Measurements from ENCODE around the gene ELOVL1.
"Not testable (repeated sequence)": the region's sequence is repeated elsewhere in the genome, so short reads cannot be mapped to it uniquely, and the experiment has no call there.

The ELOVL1 gene

GRCh38 chr1:43367904-43368645 is at the start of gene ELOVL1:
Gene ELOVL1 (minus strand): TSS chr1:43368011. CDS start chr1:43365609, 2,402 bp downstream.
- DNase-seq = peak; percentile 86

GRCh38 chr1:43415901-43416300 is 48.1 kb upstream of the ELOVL1 start:
- DNase-seq = no peak

GRCh38 chr1:43414634-43415223 is 46.9 kb upstream of the ELOVL1 start:
- peak; percentile 53 for DNase-seq

- DNase-seq = not testable (repeated sequence)
These were observed 45.6 kb upstream of the ELOVL1 start for GRCh38 chr1:43413426-43413825.

- DNase-seq = no peak
These were observed 42.8 kb upstream of the ELOVL1 start for GRCh38 chr1:43410571-43410970.

GRCh38 chr1:43405876-43406234 is 38.0 kb upstream of the ELOVL1 start:
- no peak for DNase-seq

GRCh38 chr1:43405219-43405875 is 37.5 kb upstream of the ELOVL1 start:
- DNase-seq = no peak

- no peak for DNase-seq
These were observed 36.5 kb upstream of the ELOVL1 start for GRCh38 chr1:43404353-43404752.

GRCh38 chr1:43402089-43402865 is 34.5 kb upstream of the ELOVL1 start:
- DNase-seq = no peak

GRCh38 chr1:43400441-43400840 is 32.6 kb upstream of the ELOVL1 start:
- not testable (repeated sequence) for DNase-seq

GRCh38 chr1:43398227-43398626 is 30.4 kb upstream of the ELOVL1 start:
- DNase-seq = no peak

GRCh38 chr1:43396059-43396458 is 28.2 kb upstream of the ELOVL1 start:
- DNase-seq = no peak

GRCh38 chr1:43395523-43395922 is 27.7 kb upstream of the ELOVL1 start:
- no peak for DNase-seq

GRCh38 chr1:43392702-43393101 is 24.9 kb upstream of the ELOVL1 start:
- no peak for DNase-seq

- DNase-seq = peak; percentile 93
These were observed 21.8 kb upstream of the ELOVL1 start, which contains the start of the genes MED8 and SZT2 for GRCh38 chr1:43389326-43390313. Gene MED8 (minus strand): TSS chr1:43389800. CDS start chr1:43389764, 36 bp downstream. Gene SZT2 (plus strand): TSS chr1:43389899. CDS start chr1:43389969, 70 bp downstream.

- no peak for DNase-seq
These were observed 20.8 kb upstream of the ELOVL1 start for GRCh38 chr1:43388613-43389012.

- no peak for DNase-seq
These were observed 20.3 kb upstream of the ELOVL1 start for GRCh38 chr1:43387976-43388599.

- no peak for DNase-seq
These were observed 18.9 kb upstream of the ELOVL1 start for GRCh38 chr1:43386676-43387075.

GRCh38 chr1:43383449-43383848 is 15.6 kb upstream of the ELOVL1 start:
- DNase-seq = no peak

GRCh38 chr1:43382027-43382779 is 14.4 kb upstream of the ELOVL1 start:
- no peak for DNase-seq

GRCh38 chr1:43381612-43382011 is 13.8 kb upstream of the ELOVL1 start:
- no peak for DNase-seq

Data from fibroblast of skin of right quadriceps (primary cell).